Measurements from ENCODE around the gene CSNK2A1. TPM values are rescaled to one million over a fixed set of nuclear protein-coding genes. Genes with fewer than 3 reads are reported as not detected.

Gene CSNK2A1
- total and polyA plus RNA-seq, 2 donors (not counting 3 experiments of a cell fraction or from before 2014, with no cell fraction given) = 68.4 to 142 TPM

DNA sequence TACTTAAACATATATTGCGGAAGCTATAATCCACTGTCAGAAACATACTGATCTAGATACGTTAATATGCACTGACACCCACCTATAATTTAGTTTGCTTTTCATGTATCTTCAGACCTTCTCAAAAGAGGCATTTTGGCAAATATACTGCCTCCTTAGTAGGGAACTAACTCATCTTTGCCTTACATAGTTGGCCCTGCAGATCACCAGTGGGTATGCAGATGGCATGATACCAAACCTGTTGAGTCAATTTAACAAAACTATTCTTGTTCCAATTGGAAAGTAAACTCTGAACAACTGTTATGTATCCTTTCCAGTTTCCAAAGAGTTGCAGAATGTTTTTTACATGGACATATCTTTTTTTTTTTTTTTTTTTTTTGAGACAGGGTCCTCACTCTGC, 45.6 kb downstream of the CSNK2A1 start:
- Histone ChIP-seq H3K9ac (replicated peaks; ENCODE audit: extremely low read depth, insufficient read depth, low read length) (no peak overlapping the region), H3K4me2 (ENCODE audit: insufficient read depth, low read length) (no peak overlapping the region), H3K4me1 (ENCODE audit: control insufficient read depth, extremely low read depth, insufficient read depth, low read length) (no peaks in the 10 kb centered on the region), H3K9me3 (replicated peaks; ENCODE audit: control insufficient read depth, insufficient read depth, low read length) (no peaks in the 10 kb centered on the region), H3K27ac (ENCODE audit: insufficient read depth, low read depth, low read length) (no peak overlapping the region), H3K27me3 (ENCODE audit: control insufficient read depth in 2 of 2, insufficient read depth in 2 of 2, low read length in 2 of 2) (no peaks in the 10 kb centered on the region), H3K4me3 (replicated peaks in 1 of 3; ENCODE audit: insufficient read depth in 1 of 3, low read depth in 1 of 3, low read length in 3 of 3) (no peak overlapping the region), H3K36me3 (ENCODE audit: control insufficient read depth in 2 of 2, extremely low read depth in 1 of 2, insufficient read depth in 2 of 2, low read length in 2 of 2) (peaks cover 8 to 20% of the 10 kb centered on the region in 2 experiments), H3K9me1 (replicated peaks; ENCODE audit: control insufficient read depth, extremely low read depth, insufficient read depth, low read length) (no peaks in the 10 kb centered on the region), H4K20me1 (replicated peaks; ENCODE audit: control insufficient read depth, extremely low read depth, insufficient read depth, low read length) (no peaks in the 10 kb centered on the region), H3K79me2 (ENCODE audit: control insufficient read depth, insufficient read depth, low read length) (no peaks in the 10 kb centered on the region), H2AFZ (ENCODE audit: low read depth, low read length) (no peak overlapping the region)
- CTCF ChIA-PET = no interaction called here
- BruUV-seq (replicated peaks) = no TSS peak
- intact Hi-C loops (cut with micrococcal nuclease) (no loop called here), dilution Hi-C loops (cut with MboI; ENCODE audit: extremely low pct_ligation_motif_present, low sequenced_read_pairs) (no loop called here)
- DNase-seq (ENCODE audit: low read depth, low spot score) = no peak
- TF ChIP-seq POLR2AphosphoS5 (IDR thresholded peaks at IDR 0.05; ENCODE audit: insufficient read depth, low read depth, low read length) (no peak), POLR2A (IDR thresholded peaks at IDR 0.05; ENCODE audit: low read depth, low read length) (no peak), MYC (IDR thresholded peaks at IDR 0.05; ENCODE audit: low read depth, low read length) (no peak), JUN (IDR thresholded peaks at IDR 0.05; ENCODE audit: borderline replicate concordance, insufficient read depth, insufficient read length, low read depth) (no peak), FOS (IDR thresholded peaks at IDR 0.05; ENCODE audit: borderline replicate concordance, insufficient read depth, low read length) (no peak)
- TF ChIP-seq, protein P1, sequence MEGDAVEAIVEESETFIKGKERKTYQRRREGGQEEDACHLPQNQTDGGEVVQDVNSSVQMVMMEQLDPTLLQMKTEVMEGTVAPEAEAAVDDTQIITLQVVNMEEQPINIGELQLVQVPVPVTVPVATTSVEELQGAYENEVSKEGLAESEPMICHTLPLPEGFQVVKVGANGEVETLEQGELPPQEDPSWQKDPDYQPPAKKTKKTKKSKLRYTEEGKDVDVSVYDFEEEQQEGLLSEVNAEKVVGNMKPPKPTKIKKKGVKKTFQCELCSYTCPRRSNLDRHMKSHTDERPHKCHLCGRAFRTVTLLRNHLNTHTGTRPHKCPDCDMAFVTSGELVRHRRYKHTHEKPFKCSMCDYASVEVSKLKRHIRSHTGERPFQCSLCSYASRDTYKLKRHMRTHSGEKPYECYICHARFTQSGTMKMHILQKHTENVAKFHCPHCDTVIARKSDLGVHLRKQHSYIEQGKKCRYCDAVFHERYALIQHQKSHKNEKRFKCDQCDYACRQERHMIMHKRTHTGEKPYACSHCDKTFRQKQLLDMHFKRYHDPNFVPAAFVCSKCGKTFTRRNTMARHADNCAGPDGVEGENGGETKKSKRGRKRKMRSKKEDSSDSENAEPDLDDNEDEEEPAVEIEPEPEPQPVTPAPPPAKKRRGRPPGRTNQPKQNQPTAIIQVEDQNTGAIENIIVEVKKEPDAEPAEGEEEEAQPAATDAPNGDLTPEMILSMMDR (IDR thresholded peaks at IDR 0.05; ENCODE audit: extremely low read depth in 1 of 2, insufficient read depth in 1 of 2, low read depth in 1 of 2, low read length in 2 of 2) = no peak
- FAIRE-seq = no peak
- POLR2A ChIA-PET = no interaction called here

DNA sequence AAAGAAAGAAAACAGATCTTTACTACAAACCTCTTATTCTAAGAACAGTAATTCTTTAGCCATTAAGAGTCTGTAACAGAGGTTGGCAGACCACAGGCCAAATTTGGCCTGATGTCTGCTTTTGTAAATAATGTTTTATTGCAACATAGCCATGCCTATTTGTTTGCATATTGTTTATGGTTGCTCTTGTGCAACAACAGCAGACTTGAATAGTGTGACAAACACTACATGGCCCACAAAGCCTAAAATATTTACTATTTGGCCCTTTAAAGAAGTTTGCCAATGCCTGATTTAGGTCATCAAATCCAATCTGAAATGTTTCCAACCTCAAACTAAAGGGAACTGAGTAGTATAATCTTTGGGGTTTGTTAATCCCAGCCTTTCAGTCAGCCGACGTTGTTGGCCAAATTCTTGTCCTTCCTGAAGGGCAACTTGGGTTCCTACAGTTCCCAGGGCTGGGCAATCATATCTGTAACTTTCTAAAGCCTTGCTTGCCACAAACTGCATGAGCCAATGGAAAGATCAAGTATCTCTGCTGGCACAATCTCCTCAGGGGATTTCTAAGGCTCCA, 47.4 kb downstream of the CSNK2A1 start:
- Histone ChIP-seq H3K9ac (replicated peaks; ENCODE audit: extremely low read depth, insufficient read depth, low read length) (no peak overlapping the region), H3K4me2 (ENCODE audit: insufficient read depth, low read length) (no peak overlapping the region), H3K4me3 (replicated peaks in 1 of 3; ENCODE audit: insufficient read depth in 1 of 3, low read depth in 1 of 3, low read length in 3 of 3) (no peak overlapping the region), H3K9me3 (replicated peaks; ENCODE audit: control insufficient read depth, insufficient read depth, low read length) (no peaks in the 10 kb centered on the region), H3K9me1 (replicated peaks; ENCODE audit: control insufficient read depth, extremely low read depth, insufficient read depth, low read length) (no peaks in the 10 kb centered on the region), H3K27ac (ENCODE audit: insufficient read depth, low read depth, low read length) (no peak overlapping the region), H3K79me2 (ENCODE audit: control insufficient read depth, insufficient read depth, low read length) (no peaks in the 10 kb centered on the region), H2AFZ (ENCODE audit: low read depth, low read length) (no peak overlapping the region), H4K20me1 (replicated peaks; ENCODE audit: control insufficient read depth, extremely low read depth, insufficient read depth, low read length) (no peaks in the 10 kb centered on the region), H3K4me1 (ENCODE audit: control insufficient read depth, extremely low read depth, insufficient read depth, low read length) (no peaks in the 10 kb centered on the region), H3K27me3 (ENCODE audit: control insufficient read depth in 2 of 2, insufficient read depth in 2 of 2, low read length in 2 of 2) (no peaks in the 10 kb centered on the region), H3K36me3 (ENCODE audit: control insufficient read depth in 2 of 2, extremely low read depth in 1 of 2, insufficient read depth in 2 of 2, low read length in 2 of 2) (peaks cover 12 to 22% of the 10 kb centered on the region in 2 experiments)
- dilution Hi-C loops (cut with MboI; ENCODE audit: extremely low pct_ligation_motif_present, low sequenced_read_pairs) (no loop called here), intact Hi-C loops (cut with micrococcal nuclease) (no loop called here)
- no TSS peak for BruUV-seq (replicated peaks)
- no peak for DNase-seq (ENCODE audit: low read depth, low spot score)
- TF ChIP-seq, protein P1 (IDR thresholded peaks at IDR 0.05; ENCODE audit: extremely low read depth in 1 of 2, insufficient read depth in 1 of 2, low read depth in 1 of 2, low read length in 2 of 2) = no peak
- TF ChIP-seq POLR2AphosphoS5 (IDR thresholded peaks at IDR 0.05; ENCODE audit: insufficient read depth, low read depth, low read length) (no peak), GATA2 (IDR thresholded peaks at IDR 0.05; ENCODE audit: insufficient read depth, insufficient read length, low read depth, low read length) (no peak), FOS (IDR thresholded peaks at IDR 0.05; ENCODE audit: borderline replicate concordance, insufficient read depth, low read length) (no peak), EZH2 (IDR thresholded peaks at IDR 0.05; ENCODE audit: borderline replicate concordance, low read depth, low read length, severe bottlenecking) (no peak), JUN (IDR thresholded peaks at IDR 0.05; ENCODE audit: borderline replicate concordance, insufficient read depth, insufficient read length, low read depth) (no peak)
- TF ChIP-seq, protein P2, sequence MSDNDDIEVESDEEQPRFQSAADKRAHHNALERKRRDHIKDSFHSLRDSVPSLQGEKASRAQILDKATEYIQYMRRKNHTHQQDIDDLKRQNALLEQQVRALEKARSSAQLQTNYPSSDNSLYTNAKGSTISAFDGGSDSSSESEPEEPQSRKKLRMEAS (IDR thresholded peaks at IDR 0.05; ENCODE audit: insufficient read depth, insufficient read length) = no peak
- ChIA-PET POLR2A (no interaction called here), CTCF (interaction anchor here (3.5 kb wide), 1 partner anchor 149 kb away, joined by 14 read pairs; no protein-coding TSS in a partner anchor)
- FAIRE-seq = no peak

Measured in endothelial cell of umbilical vein (primary cell).